ENCODE measurements around the gene STPG3.
A peak's percentile ranks its signal among the peaks of the same experiment; 100 is the strongest.

The STPG3 gene

GRCh38 chr9:137268538-137269201 is 17.6 kb downstream of the STPG3 start:
- no peak for DNase-seq

GRCh38 chr9:137269231-137269772 is 18.2 kb downstream of the STPG3 start:
- DNase-seq = no peak

GRCh38 chr9:137270929-137271695 is 20.0 kb downstream of the STPG3 start:
- DNase-seq = peak in 1 of 2 experiments; percentile 47

GRCh38 chr9:137271696-137272076 is 20.6 kb downstream of the STPG3 start:
- DNase-seq = no peak

GRCh38 chr9:137272241-137273094 is 21.4 kb downstream of the STPG3 start:
- DNase-seq = no peak

- DNase-seq = no peak
These were observed 22.0 kb downstream of the STPG3 start for GRCh38 chr9:137273095-137273490.

GRCh38 chr9:137273611-137274320 is 22.7 kb downstream of the STPG3 start:
- DNase-seq = no peak

- DNase-seq = no peak
These were observed 24.1 kb downstream of the STPG3 start for GRCh38 chr9:137275203-137275587.

GRCh38 chr9:137275588-137276472 is 24.7 kb downstream of the STPG3 start:
- DNase-seq = peak in 1 of 2 experiments; percentile 26

- peak in 1 of 2 experiments; percentile 25 for DNase-seq
These were observed 25.6 kb downstream of the STPG3 start for GRCh38 chr9:137276473-137277328.

- peak; percentile 65 to 72 for DNase-seq
These were observed 26.4 kb downstream of the STPG3 start, which contains the start of gene TOR4A for GRCh38 chr9:137277329-137278041. TSS of gene TOR4A (plus strand) at chr9:137277726. CDS start at chr9:137278690, 964 bp downstream.

- no peak for DNase-seq
These were observed 27.1 kb downstream of the STPG3 start for GRCh38 chr9:137278061-137278701.

GRCh38 chr9:137278721-137279711 is 27.9 kb downstream of the STPG3 start:
- DNase-seq = no peak

GRCh38 chr9:137279741-137280473 is 28.8 kb downstream of the STPG3 start:
- DNase-seq = no peak

- DNase-seq = no peak
These were observed 29.6 kb downstream of the STPG3 start for GRCh38 chr9:137280474-137281344.
